ENCODE data around the gene PPP1R1C.

DNA sequence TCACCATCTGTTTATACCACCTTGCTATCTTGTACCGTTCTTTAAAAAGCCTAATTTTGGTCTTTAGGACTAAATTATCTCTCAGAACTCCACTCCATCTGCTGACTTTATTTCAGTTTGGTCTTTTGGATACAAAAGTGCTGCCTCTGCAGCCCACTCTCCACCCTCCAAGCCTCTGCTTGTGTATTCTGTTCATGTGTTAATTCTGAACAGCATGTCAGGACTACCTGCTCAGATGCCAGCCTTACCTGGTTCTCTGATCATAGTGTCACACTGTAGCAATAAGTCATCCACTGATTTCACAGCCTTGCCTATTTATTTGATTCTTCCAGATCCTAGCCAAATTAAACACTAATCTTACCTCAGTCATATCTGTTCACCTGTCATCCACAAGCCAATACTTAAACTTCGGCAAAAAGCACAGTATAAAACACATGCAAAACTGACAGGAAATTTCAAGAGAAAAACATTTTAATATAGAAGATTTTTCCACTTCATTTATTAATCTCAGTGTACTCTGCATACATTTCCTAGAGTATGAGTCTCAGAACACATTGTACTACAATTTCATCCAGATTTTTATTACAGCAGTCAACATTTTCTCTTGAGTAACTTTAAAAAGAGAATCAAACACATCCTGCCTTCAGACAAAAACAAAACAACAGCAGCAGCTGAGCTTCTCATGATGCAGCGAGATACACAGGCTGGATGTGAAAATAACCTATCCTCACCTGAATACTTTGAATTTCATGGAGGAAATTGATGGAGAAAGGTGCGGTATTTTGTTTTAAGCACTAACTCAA, 64.9 kb downstream of the PPP1R1C start:
- no peak for TF ChIP-seq TAF1 (IDR thresholded peaks at IDR 0.05; ENCODE audit: borderline replicate concordance, insufficient read depth, low read length)
- TF ChIP-seq POLR2AphosphoS5 (IDR thresholded peaks at IDR 0.05; ENCODE audit: low read depth, low read length): no peak
- no peak for TF ChIP-seq FOXP2 (optimal IDR thresholded peaks at IDR 0.05; ENCODE audit: borderline replicate concordance, extremely low read depth, extremely low read length, insufficient read depth)
- TF ChIP-seq, protein P1, sequence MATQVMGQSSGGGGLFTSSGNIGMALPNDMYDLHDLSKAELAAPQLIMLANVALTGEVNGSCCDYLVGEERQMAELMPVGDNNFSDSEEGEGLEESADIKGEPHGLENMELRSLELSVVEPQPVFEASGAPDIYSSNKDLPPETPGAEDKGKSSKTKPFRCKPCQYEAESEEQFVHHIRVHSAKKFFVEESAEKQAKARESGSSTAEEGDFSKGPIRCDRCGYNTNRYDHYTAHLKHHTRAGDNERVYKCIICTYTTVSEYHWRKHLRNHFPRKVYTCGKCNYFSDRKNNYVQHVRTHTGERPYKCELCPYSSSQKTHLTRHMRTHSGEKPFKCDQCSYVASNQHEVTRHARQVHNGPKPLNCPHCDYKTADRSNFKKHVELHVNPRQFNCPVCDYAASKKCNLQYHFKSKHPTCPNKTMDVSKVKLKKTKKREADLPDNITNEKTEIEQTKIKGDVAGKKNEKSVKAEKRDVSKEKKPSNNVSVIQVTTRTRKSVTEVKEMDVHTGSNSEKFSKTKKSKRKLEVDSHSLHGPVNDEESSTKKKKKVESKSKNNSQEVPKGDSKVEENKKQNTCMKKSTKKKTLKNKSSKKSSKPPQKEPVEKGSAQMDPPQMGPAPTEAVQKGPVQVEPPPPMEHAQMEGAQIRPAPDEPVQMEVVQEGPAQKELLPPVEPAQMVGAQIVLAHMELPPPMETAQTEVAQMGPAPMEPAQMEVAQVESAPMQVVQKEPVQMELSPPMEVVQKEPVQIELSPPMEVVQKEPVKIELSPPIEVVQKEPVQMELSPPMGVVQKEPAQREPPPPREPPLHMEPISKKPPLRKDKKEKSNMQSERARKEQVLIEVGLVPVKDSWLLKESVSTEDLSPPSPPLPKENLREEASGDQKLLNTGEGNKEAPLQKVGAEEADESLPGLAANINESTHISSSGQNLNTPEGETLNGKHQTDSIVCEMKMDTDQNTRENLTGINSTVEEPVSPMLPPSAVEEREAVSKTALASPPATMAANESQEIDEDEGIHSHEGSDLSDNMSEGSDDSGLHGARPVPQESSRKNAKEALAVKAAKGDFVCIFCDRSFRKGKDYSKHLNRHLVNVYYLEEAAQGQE (IDR thresholded peaks at IDR 0.05; ENCODE audit: insufficient read depth in 1 of 2, low read depth in 2 of 2, low read length in 2 of 2): no peak
- TF ChIP-seq SIN3A (IDR thresholded peaks at IDR 0.05; ENCODE audit: borderline replicate concordance, insufficient read depth, low read length): no peak

Data from PFSK-1 (cell line).